GM12892 (cell line): Measurements from ENCODE around the gene CDC42EP4.

Experiments used
- POLR2AphosphoS5 ChIP-seq: IDR thresholded peaks from 2 replicates; pipeline ENCODE4 v1.6.1; 2011; ENCODE audit warnings: low read depth, low read length, control low read depth
- TAF1 ChIP-seq: IDR thresholded peaks from 2 replicates; pipeline ENCODE4 v1.6.1; 2011; ENCODE audit warnings: low read depth, mild to moderate bottlenecking, control low read depth, low read length, borderline replicate concordance

DNA sequence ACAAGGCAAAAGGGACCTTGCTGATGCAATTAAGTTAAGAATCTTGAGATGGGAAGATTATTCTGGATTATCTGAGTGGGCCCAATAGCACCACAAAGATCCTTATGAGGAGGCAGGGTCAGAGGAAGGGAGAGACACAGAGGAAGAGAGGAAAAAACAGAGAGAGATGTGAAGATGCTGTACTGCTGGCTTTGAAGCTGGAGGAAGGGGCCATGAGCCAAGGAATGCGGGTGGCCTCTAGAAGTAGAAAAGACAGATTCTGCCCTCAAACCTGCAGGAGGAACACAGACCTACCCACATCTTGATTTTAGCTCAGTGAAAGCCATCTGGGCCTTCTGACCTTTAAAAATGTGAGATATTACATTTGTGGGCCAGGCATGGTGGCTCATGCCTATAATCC lies 42.0 kb downstream of the CDC42EP4 start:
- no peak for TF ChIP-seq POLR2AphosphoS5
- no peak for TF ChIP-seq TAF1
